ENCODE data around the gene TP53BP2.
"Not testable (repeated sequence)": the region's sequence is repeated elsewhere in the genome, so short reads cannot be mapped to it uniquely, and the experiment has no call there.

Gene TP53BP2

GRCh38 chr1:223742856-223743517 is 102.8 kb downstream of the TP53BP2 start:
- H3K4me3 ChIP-seq (ENCODE audit: low read length): no peak overlapping the region
- H2AFZ ChIP-seq (ENCODE audit: low read depth, low read length): no peak overlapping the region
- peaks cover 48% of the 10 kb centered on the region for H3K36me3 ChIP-seq (ENCODE audit: insufficient read depth, low read length)
- no peaks in the 10 kb centered on the region for H3K27me3 ChIP-seq (ENCODE audit: insufficient read depth, low read length)
- H3K4me1 ChIP-seq (ENCODE audit: insufficient read depth, low read length): no peaks in the 10 kb centered on the region
- peaks cover 6% of the 10 kb centered on the region for H3K9me3 ChIP-seq (ENCODE audit: low read length)

- H3K36me3 ChIP-seq (ENCODE audit: insufficient read depth, low read length): peaks cover 36% of the 10 kb centered on the region
- H3K27me3 ChIP-seq (ENCODE audit: insufficient read depth, low read length): no peaks in the 10 kb centered on the region
- H3K4me1 ChIP-seq (ENCODE audit: insufficient read depth, low read length): no peaks in the 10 kb centered on the region
- H2AFZ ChIP-seq (ENCODE audit: low read depth, low read length): no peak overlapping the region
- H3K4me3 ChIP-seq (ENCODE audit: low read length): no peak overlapping the region
- H3K9me3 ChIP-seq (ENCODE audit: low read length): no peaks in the 10 kb centered on the region
Measured at GRCh38 chr1:223741861-223742260, 103.9 kb downstream of the TP53BP2 start.

- H3K27me3 ChIP-seq (ENCODE audit: insufficient read depth, low read length); H3K4me3 ChIP-seq (ENCODE audit: low read length); H3K4me1 ChIP-seq (ENCODE audit: insufficient read depth, low read length); H2AFZ ChIP-seq (ENCODE audit: low read depth, low read length); H3K9me3 ChIP-seq (ENCODE audit: low read length): not testable (repeated sequence)
- H3K36me3 ChIP-seq (ENCODE audit: insufficient read depth, low read length): peaks cover 20% of the 10 kb centered on the region
Measured at GRCh38 chr1:223740038-223740736, 105.6 kb downstream of the TP53BP2 start.

GRCh38 chr1:223739366-223740037 is 106.2 kb downstream of the TP53BP2 start:
- Histone ChIP-seq H3K36me3 (ENCODE audit: insufficient read depth, low read length) (peaks cover 19% of the 10 kb centered on the region), H3K9me3 (ENCODE audit: low read length) (no peaks in the 10 kb centered on the region), H3K4me1 (ENCODE audit: insufficient read depth, low read length) (no peaks in the 10 kb centered on the region), H3K4me3 (ENCODE audit: low read length) (no peak overlapping the region), H3K27me3 (ENCODE audit: insufficient read depth, low read length) (no peaks in the 10 kb centered on the region), H2AFZ (ENCODE audit: low read depth, low read length) (no peak overlapping the region)

GRCh38 chr1:223738465-223739365 is 107.0 kb downstream of the TP53BP2 start:
- H3K36me3 ChIP-seq (ENCODE audit: insufficient read depth, low read length): peaks cover 19% of the 10 kb centered on the region
- H3K4me3 ChIP-seq (ENCODE audit: low read length): no peak overlapping the region
- no peaks in the 10 kb centered on the region for H3K4me1 ChIP-seq (ENCODE audit: insufficient read depth, low read length)
- no peaks in the 10 kb centered on the region for H3K9me3 ChIP-seq (ENCODE audit: low read length)
- H3K27me3 ChIP-seq (ENCODE audit: insufficient read depth, low read length): no peaks in the 10 kb centered on the region
- H2AFZ ChIP-seq (ENCODE audit: low read depth, low read length): no peak overlapping the region

- Histone ChIP-seq H3K36me3 (ENCODE audit: insufficient read depth, low read length) (peaks cover 16% of the 10 kb centered on the region), H3K4me3 (ENCODE audit: low read length) (no peak overlapping the region), H2AFZ (ENCODE audit: low read depth, low read length) (no peak overlapping the region), H3K9me3 (ENCODE audit: low read length) (no peaks in the 10 kb centered on the region), H3K27me3 (ENCODE audit: insufficient read depth, low read length) (no peaks in the 10 kb centered on the region), H3K4me1 (ENCODE audit: insufficient read depth, low read length) (no peaks in the 10 kb centered on the region)
Measured at GRCh38 chr1:223737342-223737741, 108.4 kb downstream of the TP53BP2 start.

GRCh38 chr1:223736638-223737037 is 109.1 kb downstream of the TP53BP2 start:
- H3K9me3 ChIP-seq (ENCODE audit: low read length); H3K27me3 ChIP-seq (ENCODE audit: insufficient read depth, low read length); H3K4me1 ChIP-seq (ENCODE audit: insufficient read depth, low read length); H2AFZ ChIP-seq (ENCODE audit: low read depth, low read length); H3K4me3 ChIP-seq (ENCODE audit: low read length): not testable (repeated sequence)
- peaks cover 19% of the 10 kb centered on the region for H3K36me3 ChIP-seq (ENCODE audit: insufficient read depth, low read length)

GRCh38 chr1:223733898-223734852 is 111.6 kb downstream of the TP53BP2 start:
- Histone ChIP-seq H3K9me3 (ENCODE audit: low read length) (no peaks in the 10 kb centered on the region), H3K36me3 (ENCODE audit: insufficient read depth, low read length) (peaks cover 19% of the 10 kb centered on the region), H2AFZ (ENCODE audit: low read depth, low read length) (no peak overlapping the region), H3K4me1 (ENCODE audit: insufficient read depth, low read length) (no peaks in the 10 kb centered on the region), H3K4me3 (ENCODE audit: low read length) (no peak overlapping the region), H3K27me3 (ENCODE audit: insufficient read depth, low read length) (no peaks in the 10 kb centered on the region)

GRCh38 chr1:223732993-223733798 is 112.6 kb downstream of the TP53BP2 start:
- Histone ChIP-seq H3K4me1 (ENCODE audit: insufficient read depth, low read length) (no peaks in the 10 kb centered on the region), H3K36me3 (ENCODE audit: insufficient read depth, low read length) (peaks cover 18% of the 10 kb centered on the region), H3K27me3 (ENCODE audit: insufficient read depth, low read length) (no peaks in the 10 kb centered on the region), H2AFZ (ENCODE audit: low read depth, low read length) (no peak overlapping the region), H3K9me3 (ENCODE audit: low read length) (no peaks in the 10 kb centered on the region), H3K4me3 (ENCODE audit: low read length) (no peak overlapping the region)

GRCh38 chr1:223731133-223731770 is 114.5 kb downstream of the TP53BP2 start:
- Histone ChIP-seq H3K9me3 (ENCODE audit: low read length) (no peaks in the 10 kb centered on the region), H3K4me1 (ENCODE audit: insufficient read depth, low read length) (peaks cover 6% of the 10 kb centered on the region), H3K36me3 (ENCODE audit: insufficient read depth, low read length) (peaks cover 24% of the 10 kb centered on the region), H3K4me3 (ENCODE audit: low read length) (no peak overlapping the region), H3K27me3 (ENCODE audit: insufficient read depth, low read length) (no peaks in the 10 kb centered on the region), H2AFZ (ENCODE audit: low read depth, low read length) (no peak overlapping the region)

GRCh38 chr1:223730479-223731132 is 115.1 kb downstream of the TP53BP2 start:
- Histone ChIP-seq H3K4me1 (ENCODE audit: insufficient read depth, low read length) (peaks cover 12% of the 10 kb centered on the region), H3K9me3 (ENCODE audit: low read length) (no peaks in the 10 kb centered on the region), H3K4me3 (ENCODE audit: low read length) (no peak overlapping the region), H2AFZ (ENCODE audit: low read depth, low read length) (no peak overlapping the region), H3K36me3 (ENCODE audit: insufficient read depth, low read length) (peaks cover 24% of the 10 kb centered on the region), H3K27me3 (ENCODE audit: insufficient read depth, low read length) (no peaks in the 10 kb centered on the region)

All from neuron (in vitro differentiated cells).